ENCODE measurements around the gene IL4R. TPM values are rescaled to one million over a fixed set of nuclear protein-coding genes. Genes with fewer than 3 reads are reported as not detected.

IL4R gene
- polyA plus RNA-seq, 2 donors, result 51.1 to 60.0 TPM

- Histone ChIP-seq H3K27ac (ENCODE audit: low read depth in 2 of 2, low read length in 1 of 2) (no peak overlapping the region), H3K36me3 (ENCODE audit: control insufficient read depth in 2 of 2, insufficient read depth in 2 of 2, low read length in 1 of 2) (no peaks in the 10 kb centered on the region), H3K9me3 (ENCODE audit: control insufficient read depth in 2 of 2, insufficient read depth in 1 of 2, low read depth in 1 of 2, low read length in 1 of 2) (peaks cover 3 to 5% of the 10 kb centered on the region in 2 donors), H3K27me3 (ENCODE audit: control insufficient read depth in 1 of 2, insufficient read depth in 2 of 2, low read length in 2 of 2) (no peaks in the 10 kb centered on the region), H3K4me1 (ENCODE audit: control insufficient read depth in 2 of 2, insufficient read depth in 2 of 2, low read length in 1 of 2) (no peaks in the 10 kb centered on the region), H3K4me3 (ENCODE audit: low read depth in 1 of 2, low read length in 2 of 2) (no peak overlapping the region)
- 81 to 84% methylated on average over 10 of the region's 10 CpGs for WGBS, 2 donors
These were observed 68.4 kb downstream of the IL4R start for GRCh38 chr16:27381974-27382855.

GRCh38 chr16:27383556-27384243, 69.9 kb downstream of the IL4R start:
- WGBS, 2 donors, result 75 to 76% methylated on average over 15 of the region's 15 CpGs
- no peaks in the 10 kb centered on the region for H3K27me3 ChIP-seq (ENCODE audit: control insufficient read depth in 1 of 2, insufficient read depth in 2 of 2, low read length in 2 of 2)
- H3K4me1 ChIP-seq (ENCODE audit: control insufficient read depth in 2 of 2, insufficient read depth in 2 of 2, low read length in 1 of 2), result no peaks in the 10 kb centered on the region
- no peak overlapping the region for H3K27ac ChIP-seq (ENCODE audit: low read depth in 2 of 2, low read length in 1 of 2)
- peaks cover 3 to 5% of the 10 kb centered on the region in 2 donors for H3K9me3 ChIP-seq (ENCODE audit: control insufficient read depth in 2 of 2, insufficient read depth in 1 of 2, low read depth in 1 of 2, low read length in 1 of 2)
- no peak overlapping the region for H3K4me3 ChIP-seq (ENCODE audit: low read depth in 1 of 2, low read length in 2 of 2)
- no peaks in the 10 kb centered on the region for H3K36me3 ChIP-seq (ENCODE audit: control insufficient read depth in 2 of 2, insufficient read depth in 2 of 2, low read length in 1 of 2)

DNA sequence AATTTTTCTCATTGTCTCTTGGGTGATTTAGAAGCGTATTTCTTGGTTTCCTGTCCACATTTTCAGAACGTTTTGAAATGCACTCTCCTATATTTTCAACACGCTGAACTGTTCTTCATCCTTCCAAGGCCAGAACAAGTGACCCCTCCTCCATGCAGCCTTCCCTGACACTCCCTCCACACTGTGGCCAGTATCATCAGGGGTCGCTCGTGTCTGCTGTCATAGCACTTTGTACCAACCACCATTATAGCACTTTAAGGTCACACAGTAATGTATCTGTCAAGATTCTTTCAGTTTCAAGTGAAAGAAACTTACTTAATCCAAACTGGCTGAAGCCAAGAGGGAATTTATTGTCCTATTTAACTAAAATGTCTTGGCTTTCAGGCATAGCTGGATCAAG, 70.7 kb downstream of the IL4R start:
- H3K4me3 ChIP-seq (ENCODE audit: low read depth in 1 of 2, low read length in 2 of 2), result no peak overlapping the region
- no peaks in the 10 kb centered on the region for H3K4me1 ChIP-seq (ENCODE audit: control insufficient read depth in 2 of 2, insufficient read depth in 2 of 2, low read length in 1 of 2)
- H3K27me3 ChIP-seq (ENCODE audit: control insufficient read depth in 1 of 2, insufficient read depth in 2 of 2, low read length in 2 of 2), result no peaks in the 10 kb centered on the region
- WGBS, 2 donors, result 64 to 69% methylated on average over 5 of the region's 5 CpGs
- no peaks in the 10 kb centered on the region for H3K36me3 ChIP-seq (ENCODE audit: control insufficient read depth in 2 of 2, insufficient read depth in 2 of 2, low read length in 1 of 2)
- no peak overlapping the region for H3K27ac ChIP-seq (ENCODE audit: low read depth in 2 of 2, low read length in 1 of 2)
- H3K9me3 ChIP-seq (ENCODE audit: control insufficient read depth in 2 of 2, insufficient read depth in 1 of 2, low read depth in 1 of 2, low read length in 1 of 2), result peaks cover 3 to 5% of the 10 kb centered on the region in 2 donors

DNA sequence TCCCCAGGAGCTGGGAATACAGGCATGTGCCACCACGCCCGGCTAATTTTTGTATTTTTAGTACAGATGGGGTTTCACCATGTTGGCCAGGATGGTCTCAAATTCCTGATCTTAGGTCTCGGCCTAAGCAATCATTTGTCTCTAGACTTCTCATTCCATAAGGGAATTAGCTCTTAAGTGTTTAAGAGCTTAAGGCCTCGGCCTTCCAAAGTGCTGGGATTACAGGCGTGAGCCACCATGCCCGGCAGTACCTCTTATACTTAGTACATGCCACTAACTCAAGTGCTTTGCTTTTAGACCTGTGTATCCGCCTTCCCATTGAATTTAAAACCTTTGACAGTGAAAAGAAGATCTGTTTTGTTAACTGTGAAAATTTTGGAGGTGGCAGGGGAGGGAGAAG, 71.6 kb downstream of the IL4R start:
- Histone ChIP-seq H3K36me3 (ENCODE audit: control insufficient read depth in 2 of 2, insufficient read depth in 2 of 2, low read length in 1 of 2) (no peaks in the 10 kb centered on the region), H3K4me1 (ENCODE audit: control insufficient read depth in 2 of 2, insufficient read depth in 2 of 2, low read length in 1 of 2) (no peaks in the 10 kb centered on the region), H3K9me3 (ENCODE audit: control insufficient read depth in 2 of 2, insufficient read depth in 1 of 2, low read depth in 1 of 2, low read length in 1 of 2) (peaks cover 3 to 5% of the 10 kb centered on the region in 2 donors), H3K27me3 (ENCODE audit: control insufficient read depth in 1 of 2, insufficient read depth in 2 of 2, low read length in 2 of 2) (no peaks in the 10 kb centered on the region), H3K4me3 (ENCODE audit: low read depth in 1 of 2, low read length in 2 of 2) (no peak overlapping the region), H3K27ac (ENCODE audit: low read depth in 2 of 2, low read length in 1 of 2) (no peak overlapping the region)
- WGBS, 2 donors, result 89% methylated on average over 7 of the region's 7 CpGs

GRCh38 chr16:27386674-27387073, 72.9 kb downstream of the IL4R start:
- H3K27me3 ChIP-seq (ENCODE audit: control insufficient read depth in 1 of 2, insufficient read depth in 2 of 2, low read length in 2 of 2), result no peaks in the 10 kb centered on the region

DNA sequence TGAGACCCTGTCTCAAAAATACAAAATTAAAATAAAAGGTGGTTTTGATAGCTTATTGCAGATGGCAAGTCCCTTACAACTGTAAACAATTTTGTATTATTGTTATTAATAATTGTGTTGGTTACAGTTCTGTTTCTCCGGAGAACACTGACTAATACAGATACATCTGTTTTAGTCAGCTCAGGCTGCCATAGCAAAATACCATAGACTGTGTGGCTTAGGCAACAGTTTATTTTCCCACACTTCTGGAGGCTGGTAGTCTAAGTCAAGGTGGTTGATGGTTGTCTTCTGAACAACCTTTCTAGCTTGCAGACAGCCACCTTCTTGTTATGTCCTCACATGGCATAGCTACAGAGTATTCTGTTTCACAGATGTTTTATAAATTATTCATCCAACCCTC, 74.0 kb downstream of the IL4R start:
- no peaks in the 10 kb centered on the region for H3K36me3 ChIP-seq (ENCODE audit: control insufficient read depth in 2 of 2, insufficient read depth in 2 of 2, low read length in 1 of 2)
- no peak overlapping the region for H3K4me3 ChIP-seq (ENCODE audit: low read depth in 1 of 2, low read length in 2 of 2)
- H3K27me3 ChIP-seq (ENCODE audit: control insufficient read depth in 1 of 2, insufficient read depth in 2 of 2, low read length in 2 of 2), result no peaks in the 10 kb centered on the region
- peaks cover 3 to 5% of the 10 kb centered on the region in 2 donors for H3K9me3 ChIP-seq (ENCODE audit: control insufficient read depth in 2 of 2, insufficient read depth in 1 of 2, low read depth in 1 of 2, low read length in 1 of 2)
- no peak overlapping the region for H3K27ac ChIP-seq (ENCODE audit: low read depth in 2 of 2, low read length in 1 of 2)
- H3K4me1 ChIP-seq (ENCODE audit: control insufficient read depth in 2 of 2, insufficient read depth in 2 of 2, low read length in 1 of 2), result no peaks in the 10 kb centered on the region
- WGBS, 2 donors, result 74 to 76% methylated on average over 1 of the region's 1 CpG

More at GRCh38 chr16:27386674-27387073, 72.9 kb downstream of the IL4R start:
- Histone ChIP-seq H3K27ac (ENCODE audit: low read depth in 2 of 2, low read length in 1 of 2) (no peak overlapping the region), H3K4me1 (ENCODE audit: control insufficient read depth in 2 of 2, insufficient read depth in 2 of 2, low read length in 1 of 2) (no peaks in the 10 kb centered on the region), H3K4me3 (ENCODE audit: low read depth in 1 of 2, low read length in 2 of 2) (no peak overlapping the region), H3K9me3 (ENCODE audit: control insufficient read depth in 2 of 2, insufficient read depth in 1 of 2, low read depth in 1 of 2, low read length in 1 of 2) (peaks cover 3 to 5% of the 10 kb centered on the region in 2 donors), H3K36me3 (ENCODE audit: control insufficient read depth in 2 of 2, insufficient read depth in 2 of 2, low read length in 1 of 2) (no peaks in the 10 kb centered on the region)
- WGBS, 2 donors, result 71 to 76% methylated on average over 4 of the region's 4 CpGs

- Histone ChIP-seq H3K36me3 (ENCODE audit: control insufficient read depth in 2 of 2, insufficient read depth in 2 of 2, low read length in 1 of 2) (no peaks in the 10 kb centered on the region), H3K27ac (ENCODE audit: low read depth in 2 of 2, low read length in 1 of 2) (no peak overlapping the region), H3K4me3 (ENCODE audit: low read depth in 1 of 2, low read length in 2 of 2) (no peak overlapping the region), H3K9me3 (ENCODE audit: control insufficient read depth in 2 of 2, insufficient read depth in 1 of 2, low read depth in 1 of 2, low read length in 1 of 2) (no peaks in the 10 kb centered on the region), H3K4me1 (ENCODE audit: control insufficient read depth in 2 of 2, insufficient read depth in 2 of 2, low read length in 1 of 2) (no peaks in the 10 kb centered on the region), H3K27me3 (ENCODE audit: control insufficient read depth in 1 of 2, insufficient read depth in 2 of 2, low read length in 2 of 2) (no peaks in the 10 kb centered on the region)
- WGBS, 2 donors, result 80% methylated on average over 8 of the region's 8 CpGs
These were observed 75.6 kb downstream of the IL4R start for GRCh38 chr16:27389272-27389961.

DNA sequence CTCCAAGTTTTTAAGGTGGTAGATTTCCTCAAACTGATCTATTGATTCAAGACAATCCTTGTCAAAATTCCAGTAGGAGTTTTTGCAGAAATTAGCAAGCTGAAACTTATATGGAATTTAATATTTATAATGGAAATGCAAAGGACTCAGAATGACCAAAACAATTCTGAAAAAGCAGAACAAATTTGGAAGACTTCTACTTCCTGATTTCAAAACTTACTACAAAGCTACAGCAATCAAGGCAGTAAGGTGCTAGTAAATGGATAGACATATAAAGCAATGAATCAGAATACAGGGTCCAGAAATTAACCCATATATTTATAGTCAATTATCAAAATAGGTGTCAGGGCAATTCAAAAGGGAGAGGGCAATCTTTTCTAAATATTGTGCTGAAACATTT, 76.4 kb downstream of the IL4R start:
- Histone ChIP-seq H3K9me3 (ENCODE audit: control insufficient read depth in 2 of 2, insufficient read depth in 1 of 2, low read depth in 1 of 2, low read length in 1 of 2) (no peaks in the 10 kb centered on the region), H3K27me3 (ENCODE audit: control insufficient read depth in 1 of 2, insufficient read depth in 2 of 2, low read length in 2 of 2) (no peaks in the 10 kb centered on the region), H3K4me3 (ENCODE audit: low read depth in 1 of 2, low read length in 2 of 2) (no peak overlapping the region), H3K36me3 (ENCODE audit: control insufficient read depth in 2 of 2, insufficient read depth in 2 of 2, low read length in 1 of 2) (no peaks in the 10 kb centered on the region), H3K27ac (ENCODE audit: low read depth in 2 of 2, low read length in 1 of 2) (no peak overlapping the region), H3K4me1 (ENCODE audit: control insufficient read depth in 2 of 2, insufficient read depth in 2 of 2, low read length in 1 of 2) (no peaks in the 10 kb centered on the region)

GRCh38 chr16:27392671-27393070, 78.9 kb downstream of the IL4R start:
- no peak overlapping the region for H3K27ac ChIP-seq (ENCODE audit: low read depth in 2 of 2, low read length in 1 of 2)
- no peaks in the 10 kb centered on the region for H3K9me3 ChIP-seq (ENCODE audit: control insufficient read depth in 2 of 2, insufficient read depth in 1 of 2, low read depth in 1 of 2, low read length in 1 of 2)
- 74 to 79% methylated on average over 1 of the region's 1 CpG for WGBS, 2 donors
- no peak overlapping the region for H3K4me3 ChIP-seq (ENCODE audit: low read depth in 1 of 2, low read length in 2 of 2)
- no peaks in the 10 kb centered on the region for H3K4me1 ChIP-seq (ENCODE audit: control insufficient read depth in 2 of 2, insufficient read depth in 2 of 2, low read length in 1 of 2)
- no peaks in the 10 kb centered on the region for H3K27me3 ChIP-seq (ENCODE audit: control insufficient read depth in 1 of 2, insufficient read depth in 2 of 2, low read length in 2 of 2)
- no peaks in the 10 kb centered on the region for H3K36me3 ChIP-seq (ENCODE audit: control insufficient read depth in 2 of 2, insufficient read depth in 2 of 2, low read length in 1 of 2)

All from esophagus (tissue), 2 donors.